ENCODE measurements around the gene CAPN5. TPM values are rescaled to one million over a fixed set of nuclear protein-coding genes. Genes with fewer than 3 reads are reported as not detected.

The CAPN5 gene
- total and polyA plus RNA-seq, 4 donors, result 6.5 to 25.8 (median 18.2) TPM

DNA sequence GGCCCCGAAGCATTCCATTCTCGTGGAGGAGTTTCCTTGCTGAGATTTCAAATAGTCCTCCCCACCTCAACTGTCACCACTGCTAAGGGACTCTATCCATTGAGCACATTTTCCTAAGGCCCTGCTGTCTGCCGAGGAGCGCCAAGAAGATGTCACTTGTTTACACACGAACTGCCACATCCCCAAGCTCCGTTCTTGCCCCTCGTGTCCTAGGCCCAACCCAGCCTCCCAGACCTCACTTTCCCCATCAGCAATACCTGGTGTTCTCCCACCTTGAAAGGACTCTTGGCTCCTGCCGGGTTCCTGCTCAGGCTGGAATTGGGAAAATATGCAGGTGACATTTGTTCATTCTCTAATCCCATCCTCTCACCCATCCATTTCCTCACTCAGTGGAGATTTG, 57.3 kb downstream of the CAPN5 start:
- WGBS, result 90% methylated on average over 8 of the region's 8 CpGs
- no peak overlapping the region for H3K4me3 ChIP-seq (ENCODE audit: low read depth in 1 of 3, low read length in 3 of 3)
- H3K27me3 ChIP-seq (ENCODE audit: control insufficient read depth in 4 of 4, insufficient read depth in 4 of 4, low read length in 3 of 4), result no peaks in the 10 kb centered on the region
- TF ChIP-seq EGR1 (IDR thresholded peaks at IDR 0.05; ENCODE audit: low read depth in 2 of 2), result no peak
- no peak overlapping the region for H3K27ac ChIP-seq (ENCODE audit: low read depth in 1 of 2, low read length in 2 of 2)
- peaks cover 1 to 28% (median 20%) of the 10 kb centered on the region in 4 donors for H3K4me1 ChIP-seq (ENCODE audit: control insufficient read depth in 4 of 4, insufficient read depth in 4 of 4, low read length in 3 of 4)
- no peak for DNase-seq (ENCODE audit: low spot score)
- peaks cover 5 to 52% (median 25%) of the 10 kb centered on the region in 4 donors for H3K36me3 ChIP-seq (ENCODE audit: control insufficient read depth in 4 of 4, insufficient read depth in 3 of 4, low read depth in 1 of 4, low read length in 3 of 4)
- H3K9me3 ChIP-seq (ENCODE audit: control insufficient read depth in 4 of 4, low read length in 3 of 4), result no peaks in the 10 kb centered on the region
- no peak overlapping the region for H3K9ac ChIP-seq (ENCODE audit: low read depth in 1 of 2, low read length in 2 of 2)

GRCh38 chr11:77124488-77124887, 57.7 kb downstream of the CAPN5 start:
- no peaks in the 10 kb centered on the region for H3K27me3 ChIP-seq (ENCODE audit: control insufficient read depth in 4 of 4, insufficient read depth in 4 of 4, low read length in 3 of 4)
- no peak overlapping the region for H3K27ac ChIP-seq (ENCODE audit: low read depth in 1 of 2, low read length in 2 of 2)
- H3K9me3 ChIP-seq (ENCODE audit: control insufficient read depth in 4 of 4, low read length in 3 of 4), result no peaks in the 10 kb centered on the region
- DNase-seq (ENCODE audit: low spot score), result no peak
- H3K4me1 ChIP-seq (ENCODE audit: control insufficient read depth in 4 of 4, insufficient read depth in 4 of 4, low read length in 3 of 4), result peaks cover 4 to 32% (median 25%) of the 10 kb centered on the region in 4 donors
- TF ChIP-seq GABPA (IDR thresholded peaks at IDR 0.05 in 1 of 2, conservative IDR thresholded peaks at IDR 0.05 in 1 of 2) (no peak), ZBTB33 (IDR thresholded peaks at IDR 0.05) (no peak), FOXA2 (IDR thresholded peaks at IDR 0.05) (no peak), FOXA1 (IDR thresholded peaks at IDR 0.05) (no peak), TAF1 (conservative IDR thresholded peaks at IDR 0.05) (no peak), CTCF (IDR thresholded peaks at IDR 0.05; ENCODE audit: low read depth, low read length, missing input control) (no peak), RAD21 (IDR thresholded peaks at IDR 0.05) (no peak), EGR1 (IDR thresholded peaks at IDR 0.05; ENCODE audit: low read depth in 2 of 2) (no peak), YY1 (IDR thresholded peaks at IDR 0.05) (no peak), NR2F2 (IDR thresholded peaks at IDR 0.05) (no peak), JUND (IDR thresholded peaks at IDR 0.05) (no peak), HNF4G (IDR thresholded peaks at IDR 0.05) (no peak)
- TF ChIP-seq, protein P1, sequence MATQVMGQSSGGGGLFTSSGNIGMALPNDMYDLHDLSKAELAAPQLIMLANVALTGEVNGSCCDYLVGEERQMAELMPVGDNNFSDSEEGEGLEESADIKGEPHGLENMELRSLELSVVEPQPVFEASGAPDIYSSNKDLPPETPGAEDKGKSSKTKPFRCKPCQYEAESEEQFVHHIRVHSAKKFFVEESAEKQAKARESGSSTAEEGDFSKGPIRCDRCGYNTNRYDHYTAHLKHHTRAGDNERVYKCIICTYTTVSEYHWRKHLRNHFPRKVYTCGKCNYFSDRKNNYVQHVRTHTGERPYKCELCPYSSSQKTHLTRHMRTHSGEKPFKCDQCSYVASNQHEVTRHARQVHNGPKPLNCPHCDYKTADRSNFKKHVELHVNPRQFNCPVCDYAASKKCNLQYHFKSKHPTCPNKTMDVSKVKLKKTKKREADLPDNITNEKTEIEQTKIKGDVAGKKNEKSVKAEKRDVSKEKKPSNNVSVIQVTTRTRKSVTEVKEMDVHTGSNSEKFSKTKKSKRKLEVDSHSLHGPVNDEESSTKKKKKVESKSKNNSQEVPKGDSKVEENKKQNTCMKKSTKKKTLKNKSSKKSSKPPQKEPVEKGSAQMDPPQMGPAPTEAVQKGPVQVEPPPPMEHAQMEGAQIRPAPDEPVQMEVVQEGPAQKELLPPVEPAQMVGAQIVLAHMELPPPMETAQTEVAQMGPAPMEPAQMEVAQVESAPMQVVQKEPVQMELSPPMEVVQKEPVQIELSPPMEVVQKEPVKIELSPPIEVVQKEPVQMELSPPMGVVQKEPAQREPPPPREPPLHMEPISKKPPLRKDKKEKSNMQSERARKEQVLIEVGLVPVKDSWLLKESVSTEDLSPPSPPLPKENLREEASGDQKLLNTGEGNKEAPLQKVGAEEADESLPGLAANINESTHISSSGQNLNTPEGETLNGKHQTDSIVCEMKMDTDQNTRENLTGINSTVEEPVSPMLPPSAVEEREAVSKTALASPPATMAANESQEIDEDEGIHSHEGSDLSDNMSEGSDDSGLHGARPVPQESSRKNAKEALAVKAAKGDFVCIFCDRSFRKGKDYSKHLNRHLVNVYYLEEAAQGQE (IDR thresholded peaks at IDR 0.05), result no peak
- no peak overlapping the region for H3K4me3 ChIP-seq (ENCODE audit: low read depth in 1 of 3, low read length in 3 of 3)
- peaks cover 5 to 48% (median 25%) of the 10 kb centered on the region in 4 donors for H3K36me3 ChIP-seq (ENCODE audit: control insufficient read depth in 4 of 4, insufficient read depth in 3 of 4, low read depth in 1 of 4, low read length in 3 of 4)
- WGBS, result 95% methylated on average over 6 of the region's 6 CpGs
- H3K9ac ChIP-seq (ENCODE audit: low read depth in 1 of 2, low read length in 2 of 2), result no peak overlapping the region

Measured in liver (tissue), 9 donors.